Astrocyte (in vitro differentiated cells and primary cell): ENCODE measurements around the gene TGM3.

Experiments
- EZH2 ChIP-seq: IDR thresholded peaks from 2 replicates; pipeline ENCODE4 v1.6.1; 2012; ENCODE audit warnings: mild to moderate bottlenecking, low read length, inconsistent platforms; ENCODE audit not compliant: insufficient read depth
- TF ChIP-seq, protein P1 (sequence below): IDR thresholded peaks from 2 replicates; pipeline ENCODE4 v1.5.1; 2011; ENCODE audit warnings: low read depth, mild to moderate bottlenecking, inconsistent platforms, low read length, moderate library complexity; ENCODE audit not compliant: insufficient read depth

DNA sequence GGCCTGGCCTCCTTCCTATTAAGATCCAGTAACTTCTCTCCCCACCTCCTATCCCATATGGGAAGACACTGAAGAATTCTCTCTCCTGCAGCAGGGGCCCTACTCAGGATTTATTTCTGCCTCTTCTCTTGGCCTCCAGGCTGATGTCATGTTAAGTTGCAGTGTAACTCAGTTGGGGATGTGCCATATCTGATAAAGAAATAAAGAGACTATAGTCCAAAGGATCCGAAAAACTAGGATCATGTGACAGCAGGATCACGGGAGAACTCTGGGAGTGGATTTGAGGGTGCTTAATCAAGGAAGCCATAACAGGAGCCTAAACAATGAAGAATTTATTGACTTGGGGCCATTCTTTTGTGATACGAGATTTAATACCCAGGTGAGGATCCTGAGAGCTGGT, 46.4 kb downstream of the TGM3 start:
- TF ChIP-seq, protein P1, sequence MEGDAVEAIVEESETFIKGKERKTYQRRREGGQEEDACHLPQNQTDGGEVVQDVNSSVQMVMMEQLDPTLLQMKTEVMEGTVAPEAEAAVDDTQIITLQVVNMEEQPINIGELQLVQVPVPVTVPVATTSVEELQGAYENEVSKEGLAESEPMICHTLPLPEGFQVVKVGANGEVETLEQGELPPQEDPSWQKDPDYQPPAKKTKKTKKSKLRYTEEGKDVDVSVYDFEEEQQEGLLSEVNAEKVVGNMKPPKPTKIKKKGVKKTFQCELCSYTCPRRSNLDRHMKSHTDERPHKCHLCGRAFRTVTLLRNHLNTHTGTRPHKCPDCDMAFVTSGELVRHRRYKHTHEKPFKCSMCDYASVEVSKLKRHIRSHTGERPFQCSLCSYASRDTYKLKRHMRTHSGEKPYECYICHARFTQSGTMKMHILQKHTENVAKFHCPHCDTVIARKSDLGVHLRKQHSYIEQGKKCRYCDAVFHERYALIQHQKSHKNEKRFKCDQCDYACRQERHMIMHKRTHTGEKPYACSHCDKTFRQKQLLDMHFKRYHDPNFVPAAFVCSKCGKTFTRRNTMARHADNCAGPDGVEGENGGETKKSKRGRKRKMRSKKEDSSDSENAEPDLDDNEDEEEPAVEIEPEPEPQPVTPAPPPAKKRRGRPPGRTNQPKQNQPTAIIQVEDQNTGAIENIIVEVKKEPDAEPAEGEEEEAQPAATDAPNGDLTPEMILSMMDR, result no peak
- TF ChIP-seq EZH2, result no peak
